Smooth muscle cell (in vitro differentiated cells): Measurements from ENCODE around the gene ACKR4. TPM values are rescaled to one million over a fixed set of nuclear protein-coding genes. Genes with fewer than 3 reads are reported as not detected.

Experiments used
- DNase-seq: peaks from one replicate; lab custom pipeline; 2025; ENCODE audit not compliant: unreplicated experiment; lab: John Stamatoyannopoulos, UW
- H2AFZ ChIP-seq: fragments of 200-600 bp; sonication (generic); 2 replicates; pipeline ENCODE4 v1.6.0; 2016; ENCODE audit warnings: antibody characterized with exemption, low read depth, mild to moderate bottlenecking
- H3F3A ChIP-seq: fragments of 200-600 bp; sonication (generic); 2 replicates; pipeline ENCODE4 v1.6.0; 2017; ENCODE audit warnings: antibody characterized with exemption, low read depth
- H3K27ac ChIP-seq: fragments of 200-600 bp; sonication (generic); 2 replicates; pipeline ENCODE4 v1.5.1; 2016; ENCODE audit warnings: low read depth, mild to moderate bottlenecking
- H3K27me3 ChIP-seq: fragments of 200-600 bp; sonication (generic); 2 replicates; pipeline ENCODE4 v1.6.1; 2016; ENCODE audit warnings: low read depth, mild to moderate bottlenecking
- H3K36me3 ChIP-seq: fragments of 200-600 bp; sonication (generic); 2 replicates; pipeline ENCODE4 v1.5.1; 2016; ENCODE audit warnings: low read depth
- H3K4me1 ChIP-seq: fragments of 200-600 bp; sonication (generic); 2 replicates; pipeline ENCODE4 v1.5.1; 2016; ENCODE audit warnings: low read depth
- H3K4me2 ChIP-seq: fragments of 200-600 bp; sonication (generic); 2 replicates; pipeline ENCODE4 v1.6.0; 2016; ENCODE audit warnings: mild to moderate bottlenecking
- H3K4me3 ChIP-seq: fragments of 200-600 bp; sonication (generic); 2 replicates; pipeline ENCODE4 v1.5.1; 2016; ENCODE audit warnings: mild to moderate bottlenecking
- H3K79me2 ChIP-seq: fragments of 200-600 bp; sonication (generic); 2 replicates; pipeline ENCODE4 v1.6.0; 2016; ENCODE audit warnings: low read depth, mild to moderate bottlenecking
- H3K9ac ChIP-seq: fragments of 200-600 bp; sonication (generic); 2 replicates; pipeline ENCODE4 v1.6.0; 2016; ENCODE audit warnings: low read depth
- H3K9me3 ChIP-seq: fragments of 200-600 bp; sonication (generic); replicated peaks from 2 replicates; pipeline ENCODE4 v1.5.1; 2016; ENCODE audit warnings: low read depth
- H4K20me1 ChIP-seq: fragments of 200-600 bp; sonication (generic); 2 replicates; pipeline ENCODE4 v1.6.0; 2016; ENCODE audit warnings: low read depth
- WGBS: methylation state at CpG from one replicate; pipeline ENCODE4 v1.1.7; 2016; ENCODE audit warnings: low lambda C conversion rate; 5-methylcytosine and 5-hydroxymethylcytosine counted together
- polyA plus RNA-seq: library from polyadenylated mRNA; unstranded; fragments of >200 nt; fragmentation: Nextera tagmentation; extraction: Ambion mirVana; gene quantifications from 2 replicates; pipeline ENCODE4 v1.2.1, GENCODE V29; 2016
- total RNA-seq: library from RNA; depleted of rRNA; stranded (reverse); fragments of >200 nt; gene quantifications from 2 replicates; pipeline ENCODE4 v1.2.3, GENCODE V29; 2014
- TF ChIP-seq, protein P1 (sequence below): fragments of 200-600 bp; sonication (generic); IDR thresholded peaks from 2 replicates; pipeline ENCODE4 v1.5.1; 2017; ENCODE audit warnings: borderline replicate concordance, mild to moderate bottlenecking, antibody characterized with exemption; ENCODE audit not compliant: insufficient read depth, poor library complexity, severe bottlenecking

The ACKR4 gene
- total and polyA plus RNA-seq, 2 experiments from 2014 or later = not detected

DNA sequence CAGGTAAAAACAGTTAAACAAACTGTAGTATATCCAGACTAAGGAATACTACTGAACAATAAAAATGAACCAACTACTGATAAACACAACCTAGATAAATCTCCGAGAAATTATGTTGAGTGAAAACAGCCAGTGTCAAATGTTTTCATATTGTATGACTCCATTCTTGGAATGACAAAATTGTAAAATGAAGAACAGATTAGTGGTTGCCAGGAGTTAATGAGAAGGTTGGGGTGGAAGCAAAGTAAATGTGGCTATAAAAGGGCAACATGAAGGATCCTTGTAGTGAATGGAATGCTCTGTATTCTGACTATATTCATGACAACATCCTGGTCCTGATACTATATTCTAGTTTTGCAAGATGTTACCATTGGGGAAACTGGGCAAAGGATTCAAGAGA is 27.5 kb upstream of the ACKR4 start:
- TF ChIP-seq, protein P1, sequence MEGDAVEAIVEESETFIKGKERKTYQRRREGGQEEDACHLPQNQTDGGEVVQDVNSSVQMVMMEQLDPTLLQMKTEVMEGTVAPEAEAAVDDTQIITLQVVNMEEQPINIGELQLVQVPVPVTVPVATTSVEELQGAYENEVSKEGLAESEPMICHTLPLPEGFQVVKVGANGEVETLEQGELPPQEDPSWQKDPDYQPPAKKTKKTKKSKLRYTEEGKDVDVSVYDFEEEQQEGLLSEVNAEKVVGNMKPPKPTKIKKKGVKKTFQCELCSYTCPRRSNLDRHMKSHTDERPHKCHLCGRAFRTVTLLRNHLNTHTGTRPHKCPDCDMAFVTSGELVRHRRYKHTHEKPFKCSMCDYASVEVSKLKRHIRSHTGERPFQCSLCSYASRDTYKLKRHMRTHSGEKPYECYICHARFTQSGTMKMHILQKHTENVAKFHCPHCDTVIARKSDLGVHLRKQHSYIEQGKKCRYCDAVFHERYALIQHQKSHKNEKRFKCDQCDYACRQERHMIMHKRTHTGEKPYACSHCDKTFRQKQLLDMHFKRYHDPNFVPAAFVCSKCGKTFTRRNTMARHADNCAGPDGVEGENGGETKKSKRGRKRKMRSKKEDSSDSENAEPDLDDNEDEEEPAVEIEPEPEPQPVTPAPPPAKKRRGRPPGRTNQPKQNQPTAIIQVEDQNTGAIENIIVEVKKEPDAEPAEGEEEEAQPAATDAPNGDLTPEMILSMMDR = no peak
- Histone ChIP-seq H3K4me3 (no peak overlapping the region), H3K27ac (peak overlapping the region; percentile 34), H3K27me3 (no peaks in the 10 kb centered on the region), H4K20me1 (no peaks in the 10 kb centered on the region), H3F3A (no peaks in the 10 kb centered on the region), H3K79me2 (no peaks in the 10 kb centered on the region), H3K9me3 (no peaks in the 10 kb centered on the region), H2AFZ (no peak overlapping the region), H3K4me1 (no peaks in the 10 kb centered on the region), H3K36me3 (peaks cover 9% of the 10 kb centered on the region), H3K9ac (no peak overlapping the region), H3K4me2 (no peak overlapping the region)
- WGBS = 50% methylated on average over 1 of the region's 1 CpG
- DNase-seq = no peak

DNA sequence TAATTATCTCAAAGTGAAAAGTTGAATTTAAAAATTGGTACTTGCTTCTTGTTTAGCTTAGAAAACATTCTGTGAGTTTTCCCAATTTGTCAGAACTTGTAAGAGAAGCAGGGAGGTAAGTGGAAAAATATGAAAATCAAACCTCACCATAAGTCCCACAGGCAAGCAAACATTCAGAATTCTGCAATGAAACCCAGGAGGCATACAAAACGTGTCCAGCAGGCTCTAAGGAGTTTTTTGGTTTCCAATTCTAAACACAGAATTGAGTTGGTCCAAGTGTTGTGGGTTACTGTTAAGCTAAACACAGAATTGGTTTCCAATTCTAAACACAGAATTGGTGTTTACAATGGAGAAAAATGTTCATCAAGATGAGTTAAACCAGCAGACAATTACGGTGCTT is 27.1 kb upstream of the ACKR4 start:
- H3K4me3 ChIP-seq = no peak overlapping the region
- no peak overlapping the region for H3K9ac ChIP-seq
- peak overlapping the region; percentile 34 for H3K27ac ChIP-seq
- H3K36me3 ChIP-seq = peaks cover 9% of the 10 kb centered on the region
- H3K27me3 ChIP-seq = no peaks in the 10 kb centered on the region
- H3F3A ChIP-seq = no peaks in the 10 kb centered on the region
- no peaks in the 10 kb centered on the region for H3K79me2 ChIP-seq
- 92% methylated on average over 2 of the region's 2 CpGs for whole genome bisulfite sequencing
- H3K9me3 ChIP-seq = no peaks in the 10 kb centered on the region
- TF ChIP-seq, protein P1 = no peak
- H4K20me1 ChIP-seq = no peaks in the 10 kb centered on the region
- DNase-seq = no peak
- no peaks in the 10 kb centered on the region for H3K4me1 ChIP-seq
- H2AFZ ChIP-seq = no peak overlapping the region
- H3K4me2 ChIP-seq = no peak overlapping the region

DNA sequence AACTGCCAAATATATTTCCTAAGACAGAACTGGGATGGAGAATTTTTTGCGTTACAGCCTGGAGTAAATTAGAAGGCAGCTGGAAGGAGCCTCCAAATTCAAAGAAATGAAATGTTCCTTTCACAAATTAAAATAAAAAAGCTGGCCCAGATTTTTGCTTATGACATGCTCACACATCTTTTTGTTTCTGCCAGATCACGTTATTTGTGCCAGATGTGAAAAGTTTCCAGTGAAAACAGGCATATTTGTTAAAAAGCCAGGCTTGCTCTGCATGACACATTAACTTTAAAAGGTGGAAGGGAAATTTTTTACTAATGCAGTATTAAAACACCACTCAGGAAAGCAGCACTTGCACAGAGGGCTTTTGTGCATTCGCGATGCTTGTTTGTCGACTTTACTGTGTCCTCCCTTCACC is 23.3 kb upstream of the ACKR4 start:
- no peak overlapping the region for H3K27ac ChIP-seq

DNA sequence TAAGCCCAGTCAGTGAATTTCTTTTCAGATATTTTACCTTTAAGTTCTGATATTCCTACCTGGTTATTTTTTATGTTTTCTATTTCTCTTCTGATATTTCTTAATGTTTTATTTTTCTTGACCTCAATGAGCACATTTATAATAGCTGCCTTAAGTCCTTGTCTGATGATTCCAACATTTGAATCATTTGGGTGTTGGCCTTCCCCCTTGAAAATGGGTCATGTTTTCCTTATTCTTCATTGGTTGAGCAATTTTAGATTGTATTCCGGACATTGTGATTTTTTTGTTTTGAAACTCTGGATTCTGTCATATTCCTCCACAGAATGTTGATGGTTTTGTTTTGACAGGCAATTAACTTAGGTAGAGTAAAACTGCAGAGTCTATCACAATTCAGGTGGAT is 9.7 kb upstream of the ACKR4 start:
- Histone ChIP-seq H3K4me2 (no peak overlapping the region), H3K4me1 (no peaks in the 10 kb centered on the region), H3K9ac (no peak overlapping the region), H3K36me3 (no peaks in the 10 kb centered on the region), H3K79me2 (no peaks in the 10 kb centered on the region), H2AFZ (no peak overlapping the region), H4K20me1 (no peaks in the 10 kb centered on the region), H3K4me3 (no peak overlapping the region), H3K27me3 (no peaks in the 10 kb centered on the region), H3F3A (no peaks in the 10 kb centered on the region), H3K27ac (no peak overlapping the region), H3K9me3 (no peaks in the 10 kb centered on the region)
- TF ChIP-seq, protein P1 = no peak
- WGBS = 98% methylated on average over 1 of the region's 1 CpG
- no peak for DNase-seq

More for the DNA sequence above, 23.3 kb upstream of the ACKR4 start:
- Histone ChIP-seq H3K4me2 (no peak overlapping the region), H3K79me2 (no peaks in the 10 kb centered on the region), H3F3A (no peaks in the 10 kb centered on the region), H3K9me3 (no peaks in the 10 kb centered on the region), H3K27me3 (no peaks in the 10 kb centered on the region), H3K4me3 (no peak overlapping the region), H4K20me1 (no peaks in the 10 kb centered on the region), H3K9ac (no peak overlapping the region), H3K4me1 (no peaks in the 10 kb centered on the region), H3K36me3 (peaks cover 12% of the 10 kb centered on the region), H2AFZ (no peak overlapping the region)
- TF ChIP-seq, protein P1 = no peak
- 93% methylated on average over 5 of the region's 5 CpGs for WGBS
- DNase-seq = no peak
